Measurements from ENCODE around the gene CCL17.

GRCh38 chr16:57452021-57452420 lies 47.5 kb downstream of the CCL17 start:
- TF ChIP-seq CTCF (conservative IDR thresholded peaks at IDR 0.05) (no peak), EZH2 (IDR thresholded peaks at IDR 0.05; ENCODE audit: low read depth) (no peak)

Data from PC-9 (cell line).